ENCODE results near the gene TTC34.

The TTC34 gene

DNA sequence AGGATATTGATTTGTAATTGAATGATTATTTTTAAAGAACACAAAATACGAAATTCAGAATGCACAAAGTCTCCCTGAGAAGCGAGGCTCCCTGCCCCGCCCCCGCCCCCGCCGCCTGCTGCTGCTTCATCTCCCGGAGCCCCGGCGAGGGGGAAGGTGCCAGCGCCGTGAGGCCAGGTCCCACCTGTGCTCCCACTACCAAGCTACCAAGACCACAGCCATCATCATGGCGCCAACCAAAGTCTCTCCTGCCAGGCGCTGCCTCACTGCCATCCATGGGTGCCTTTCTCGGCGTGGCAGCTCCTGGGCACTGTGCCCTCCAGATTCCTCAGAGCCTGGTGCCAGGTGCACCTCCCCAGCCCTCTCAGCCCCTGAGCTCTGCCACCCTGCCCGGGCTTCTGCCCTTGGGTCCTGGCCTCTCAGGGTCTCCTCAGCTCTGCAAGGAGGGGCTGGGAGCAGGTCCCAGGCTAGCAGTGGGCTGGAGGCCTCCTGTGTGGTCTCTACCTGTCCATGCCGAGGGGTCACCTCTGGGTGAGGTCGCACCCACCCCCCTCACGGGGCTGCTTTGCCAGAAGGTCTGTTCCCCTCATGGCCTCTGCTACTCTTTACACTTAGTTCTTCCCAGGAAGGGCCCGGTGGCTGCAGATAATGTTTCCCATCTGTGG lies 29.4 kb upstream of the TTC34 start:
- in situ Hi-C loops (cut with MboI; ENCODE audit: low sequenced_read_pairs): no loop called here

DNA sequence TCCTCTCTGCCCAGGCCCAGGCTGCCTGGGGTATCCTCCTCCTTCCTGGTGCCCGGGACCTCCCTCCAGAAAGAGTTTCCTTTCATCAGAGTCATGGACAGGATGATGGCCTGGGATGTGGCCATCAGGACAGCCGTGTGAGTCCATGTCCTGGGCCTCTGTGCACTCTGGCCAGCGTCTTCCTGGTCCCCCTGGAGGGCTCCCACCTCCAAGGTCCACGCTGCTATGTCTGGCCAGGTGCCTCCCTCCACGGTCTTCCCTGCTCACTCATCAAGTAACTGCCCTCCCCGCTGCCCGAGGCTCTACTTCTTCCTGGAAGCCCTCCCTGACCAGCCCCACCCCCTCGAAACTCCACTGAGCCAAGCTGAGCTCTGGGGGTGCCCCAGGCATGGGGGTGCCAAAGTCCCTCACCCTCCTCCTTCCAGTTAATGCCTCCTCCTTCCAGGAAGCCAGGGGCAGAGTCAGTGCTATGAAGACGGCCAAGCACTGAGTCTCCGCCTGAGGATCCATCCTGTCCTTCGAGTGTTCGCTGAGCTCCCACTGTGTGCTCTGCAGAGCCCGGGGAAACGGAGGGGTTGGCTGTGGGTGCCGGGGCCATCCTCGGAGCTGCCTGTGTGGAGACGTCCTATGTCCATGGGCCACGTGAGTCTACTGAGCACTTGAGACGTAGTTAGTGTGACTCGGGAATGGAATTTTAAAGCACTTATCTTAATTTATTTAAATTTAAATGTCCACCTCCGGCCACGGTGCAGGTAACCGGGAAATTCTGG lies 28.5 kb upstream of the TTC34 start:
- in situ Hi-C loops (cut with MboI; ENCODE audit: low sequenced_read_pairs): no loop called here

DNA sequence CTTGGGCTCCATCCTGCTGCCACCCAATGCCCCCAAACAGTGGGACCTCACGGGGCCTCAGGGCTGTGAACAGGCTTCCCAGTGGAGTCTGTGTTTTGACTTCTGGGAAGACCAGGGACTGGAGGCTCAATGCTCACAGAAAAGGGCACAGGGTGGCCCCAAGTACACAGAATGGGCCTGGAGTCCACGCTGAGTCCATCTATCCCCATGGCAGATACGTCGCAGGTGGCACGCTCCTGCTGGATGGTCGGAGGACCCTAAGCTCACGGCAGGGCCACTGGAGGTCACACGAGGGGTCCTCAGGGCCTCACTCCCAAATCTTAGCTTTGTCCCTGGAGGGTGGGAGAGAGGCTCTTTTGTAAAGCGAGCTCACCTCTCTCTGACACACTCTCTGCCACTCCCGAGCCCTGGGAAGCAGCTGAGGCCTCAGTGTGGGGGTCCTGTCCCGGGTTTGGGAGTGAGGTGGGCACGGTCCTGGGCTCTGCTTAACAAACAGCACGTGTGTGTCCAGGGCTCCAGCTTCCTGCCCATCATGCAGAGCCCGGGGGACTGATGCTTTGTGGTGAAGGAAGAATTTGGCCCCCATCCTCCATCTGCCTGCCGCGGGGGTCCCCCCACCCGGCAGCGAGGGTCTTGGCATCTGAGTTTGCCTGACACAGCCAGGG lies 27.2 kb upstream of the TTC34 start:
- in situ Hi-C loops (cut with MboI; ENCODE audit: low sequenced_read_pairs): no loop called here

DNA sequence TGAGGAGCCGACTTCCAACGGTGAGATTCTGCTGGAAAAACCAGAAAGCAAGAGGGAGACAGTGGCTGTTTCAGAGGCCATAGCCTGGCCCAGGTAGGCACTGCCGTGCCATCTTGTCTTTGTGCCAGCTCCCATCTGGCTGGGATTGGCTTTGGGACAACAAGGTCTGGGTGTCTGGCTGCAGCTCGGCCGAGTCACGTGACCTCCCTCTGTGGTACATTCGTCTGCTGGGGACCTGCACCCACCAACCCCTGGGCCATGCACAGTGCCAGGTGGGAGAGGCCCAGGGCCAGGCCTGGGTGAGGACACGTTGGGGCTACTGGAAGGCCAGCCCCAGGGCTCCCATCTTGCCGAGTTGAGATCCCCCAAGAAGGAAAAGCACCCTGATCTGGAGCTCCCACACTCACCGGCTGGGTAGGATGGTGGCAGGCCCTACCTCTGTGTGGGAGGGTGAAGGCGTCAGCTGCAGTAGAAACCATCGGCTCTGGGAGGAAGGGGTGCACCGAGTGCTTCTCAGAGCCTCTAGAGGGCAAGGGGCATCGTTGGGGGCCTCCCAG lies 25.3 kb upstream of the TTC34 start:
- in situ Hi-C loops (cut with MboI; ENCODE audit: low sequenced_read_pairs): no loop called here

DNA sequence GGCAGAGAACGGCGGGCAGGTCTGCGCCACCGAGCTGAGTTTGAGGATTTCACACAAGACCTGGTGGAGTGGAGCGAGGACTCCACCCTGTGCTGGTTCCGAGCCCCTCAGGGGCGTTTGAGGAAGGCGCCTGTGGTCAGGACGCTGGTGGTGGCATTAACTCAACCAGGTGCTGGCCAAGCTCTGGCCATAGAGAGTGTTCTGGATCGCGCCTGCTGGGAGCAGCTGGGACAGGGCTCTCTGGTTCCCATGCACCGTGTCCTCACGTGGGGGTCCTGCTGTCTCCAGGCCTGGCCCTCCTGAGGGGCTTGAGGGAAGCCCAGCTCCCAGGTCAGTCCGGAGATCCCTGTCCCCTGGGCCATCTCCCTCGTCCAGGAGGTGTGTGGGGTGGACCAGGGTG lies 24.8 kb upstream of the TTC34 start:
- in situ Hi-C loops (cut with MboI; ENCODE audit: low sequenced_read_pairs): no loop called here

DNA sequence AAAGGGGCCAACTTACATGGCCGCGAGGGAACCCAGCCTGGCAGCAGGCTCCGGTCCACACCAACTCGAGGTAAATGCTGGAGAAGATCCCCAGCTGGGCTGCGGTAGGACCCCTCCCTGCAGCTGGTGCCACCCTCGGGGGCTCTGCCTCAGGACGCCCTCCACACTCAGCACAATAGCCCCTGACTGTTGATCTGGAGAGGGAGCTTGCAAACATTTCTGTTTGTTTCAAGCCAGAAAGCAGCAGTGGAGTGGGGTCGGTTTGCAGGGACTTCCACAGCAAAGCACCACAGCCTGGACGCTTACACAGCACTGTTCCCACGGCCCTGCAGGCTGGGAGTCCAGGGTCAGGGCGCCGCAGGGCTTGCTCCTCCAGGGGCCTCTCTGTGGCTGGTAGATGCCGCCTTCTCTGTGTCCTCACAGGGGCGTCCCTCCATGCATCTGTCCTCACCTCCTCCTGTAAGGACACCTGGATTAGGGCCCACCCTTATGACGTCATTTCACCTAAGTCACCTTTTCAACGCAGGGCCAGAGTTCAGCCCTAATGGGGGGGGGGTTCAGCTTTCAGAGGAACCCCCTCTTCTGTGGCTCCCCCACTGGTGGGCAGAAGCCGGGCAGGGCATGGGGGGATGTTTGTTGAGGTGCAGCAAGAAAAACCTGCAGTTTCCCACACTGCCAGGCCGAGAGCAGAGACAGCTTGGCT lies 24.1 kb upstream of the TTC34 start:
- in situ Hi-C loops (cut with MboI; ENCODE audit: low sequenced_read_pairs): no loop called here

DNA sequence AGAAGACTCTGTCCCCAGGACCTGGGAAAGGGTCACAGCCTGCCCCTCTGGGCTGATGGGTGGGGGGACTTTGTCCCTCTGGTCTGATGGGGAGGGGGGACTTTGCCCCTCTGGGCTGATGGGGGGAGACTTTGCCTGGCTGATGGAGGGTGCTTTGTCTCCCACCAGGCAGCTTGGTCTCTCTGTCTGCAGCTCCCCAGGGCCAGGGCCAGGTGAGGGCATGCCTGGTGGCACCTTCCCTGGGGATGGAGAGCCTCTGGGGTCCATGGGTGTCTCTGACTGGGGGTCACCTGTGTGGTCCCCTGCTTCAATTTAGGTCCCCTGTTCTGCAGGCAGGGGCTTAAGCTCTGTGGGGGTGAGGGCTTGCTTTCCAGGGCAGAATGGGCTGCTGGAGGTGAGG lies 23.5 kb upstream of the TTC34 start:
- in situ Hi-C loops (cut with MboI; ENCODE audit: low sequenced_read_pairs): no loop called here

DNA sequence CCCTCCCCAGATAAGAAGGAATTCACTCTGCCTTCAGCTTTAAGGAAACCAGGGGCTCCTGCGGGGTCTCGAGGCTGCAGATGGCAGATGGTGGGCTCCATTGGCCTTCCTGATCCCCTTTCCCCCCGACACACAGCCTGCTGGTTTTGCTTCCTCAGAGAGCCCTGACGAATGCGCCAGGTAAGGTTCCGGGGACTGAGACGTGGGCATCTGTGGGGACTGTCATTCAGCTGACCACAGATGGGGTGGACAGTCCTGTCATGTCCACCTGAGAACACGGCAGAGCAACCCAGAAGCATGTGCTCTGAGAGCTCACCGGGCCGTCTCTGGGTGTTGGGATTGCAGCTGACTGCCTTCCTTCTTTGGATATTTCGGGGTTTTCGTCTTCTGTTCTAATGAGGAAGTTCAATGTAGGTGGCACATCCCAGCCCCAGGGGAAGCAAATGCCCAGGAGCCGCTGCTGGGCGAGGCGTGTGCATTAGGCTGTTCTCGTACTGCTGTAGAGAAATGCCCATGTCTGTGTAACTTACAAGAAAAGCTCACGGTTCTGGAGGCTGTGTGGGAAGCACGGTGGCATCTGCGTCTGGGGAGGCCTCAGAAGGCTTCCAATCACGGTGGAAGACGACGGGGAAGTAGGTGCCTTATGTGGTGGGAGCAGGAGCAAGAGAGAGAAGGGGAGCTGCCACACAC lies 22.6 kb upstream of the TTC34 start:
- in situ Hi-C loops (cut with MboI; ENCODE audit: low sequenced_read_pairs): no loop called here

DNA sequence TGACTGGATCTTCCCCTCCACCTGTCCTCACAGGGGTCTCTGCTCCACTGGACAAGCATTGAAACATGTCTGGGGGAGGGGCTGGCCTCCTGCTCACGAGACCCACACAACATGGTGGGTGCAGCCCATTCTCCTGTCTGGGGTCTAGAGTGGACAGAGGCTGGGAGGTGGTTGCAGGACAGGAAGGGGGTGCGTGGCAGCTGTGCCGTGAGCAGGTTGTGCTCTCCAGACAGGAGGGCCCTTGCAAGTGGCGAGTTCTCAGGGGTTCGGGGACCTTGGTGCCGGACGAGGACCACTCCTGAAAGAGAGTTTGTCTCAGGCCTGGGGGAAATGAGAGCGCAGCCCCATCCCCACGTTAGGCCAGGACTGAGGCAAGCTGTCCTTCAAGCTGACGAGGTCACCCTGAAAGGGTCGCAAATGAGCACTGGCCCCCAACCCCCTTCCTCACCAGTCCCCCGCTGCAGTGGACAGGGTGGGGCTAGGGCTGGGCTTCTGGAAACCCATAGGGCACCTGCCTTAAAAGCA lies 21.2 kb upstream of the TTC34 start:
- in situ Hi-C loops (cut with MboI; ENCODE audit: low sequenced_read_pairs): no loop called here

DNA sequence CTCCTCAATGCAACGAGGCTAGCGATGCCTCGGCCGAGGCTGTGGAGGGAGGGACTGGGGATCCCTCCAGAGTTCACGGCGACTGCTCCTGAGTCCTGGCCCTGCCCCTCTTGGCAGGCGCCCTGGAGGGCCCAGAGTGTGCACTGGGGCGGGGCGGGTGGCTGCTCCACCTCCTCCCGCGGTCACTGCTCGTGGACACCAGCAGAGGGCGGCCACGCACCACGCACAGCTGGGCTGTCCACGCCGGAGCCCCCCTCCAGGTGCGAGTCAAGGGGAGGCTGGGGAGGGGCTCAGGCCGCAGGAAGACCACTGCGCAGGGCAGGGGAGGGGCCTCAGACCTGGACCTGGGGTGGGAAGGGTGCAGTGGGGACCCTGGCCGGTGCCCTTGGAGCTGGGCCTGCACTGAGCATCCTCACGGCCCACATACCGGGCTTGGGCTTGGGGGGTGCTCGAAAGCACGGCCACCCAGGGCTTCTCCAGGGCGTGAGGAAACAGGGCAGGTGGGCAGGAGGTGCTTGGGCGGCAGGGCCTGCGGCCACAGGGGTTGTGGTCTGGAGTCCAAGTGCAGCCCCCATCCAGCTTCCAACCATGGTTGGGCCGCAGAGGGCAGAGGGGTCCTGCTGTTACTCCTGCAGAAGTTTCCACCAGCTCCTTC lies 20.6 kb upstream of the TTC34 start:
- in situ Hi-C loops (cut with MboI; ENCODE audit: low sequenced_read_pairs): no loop called here

DNA sequence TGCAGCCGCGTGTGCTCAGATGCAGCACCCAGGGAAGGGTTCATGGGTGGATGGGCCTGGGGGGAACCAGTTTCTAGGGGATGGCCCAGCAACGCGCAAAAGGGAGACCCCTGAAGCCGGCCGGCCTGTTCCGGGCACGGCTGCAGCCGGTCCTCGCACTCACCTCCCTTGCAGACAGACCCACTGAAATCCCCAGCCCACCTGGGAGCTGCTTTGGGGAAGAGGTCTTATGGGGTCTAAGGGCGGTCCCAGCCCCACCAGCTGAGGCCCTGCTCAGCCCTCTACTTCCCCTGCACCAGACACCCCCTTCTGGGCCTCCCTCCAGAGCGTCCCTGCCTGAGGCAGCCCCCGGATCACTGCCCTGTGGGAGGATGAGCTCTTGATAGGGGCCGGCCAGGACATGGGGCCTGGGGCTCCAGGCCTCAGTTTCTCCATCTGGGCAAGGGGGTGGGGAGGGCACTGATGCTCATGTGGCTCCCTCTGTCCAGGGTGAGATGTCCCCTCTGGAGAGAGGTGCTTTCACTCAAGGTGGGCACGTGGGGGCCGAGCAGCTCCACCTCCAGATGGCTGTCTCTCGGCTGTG lies 20.0 kb upstream of the TTC34 start:
- in situ Hi-C loops (cut with MboI; ENCODE audit: low sequenced_read_pairs): no loop called here

DNA sequence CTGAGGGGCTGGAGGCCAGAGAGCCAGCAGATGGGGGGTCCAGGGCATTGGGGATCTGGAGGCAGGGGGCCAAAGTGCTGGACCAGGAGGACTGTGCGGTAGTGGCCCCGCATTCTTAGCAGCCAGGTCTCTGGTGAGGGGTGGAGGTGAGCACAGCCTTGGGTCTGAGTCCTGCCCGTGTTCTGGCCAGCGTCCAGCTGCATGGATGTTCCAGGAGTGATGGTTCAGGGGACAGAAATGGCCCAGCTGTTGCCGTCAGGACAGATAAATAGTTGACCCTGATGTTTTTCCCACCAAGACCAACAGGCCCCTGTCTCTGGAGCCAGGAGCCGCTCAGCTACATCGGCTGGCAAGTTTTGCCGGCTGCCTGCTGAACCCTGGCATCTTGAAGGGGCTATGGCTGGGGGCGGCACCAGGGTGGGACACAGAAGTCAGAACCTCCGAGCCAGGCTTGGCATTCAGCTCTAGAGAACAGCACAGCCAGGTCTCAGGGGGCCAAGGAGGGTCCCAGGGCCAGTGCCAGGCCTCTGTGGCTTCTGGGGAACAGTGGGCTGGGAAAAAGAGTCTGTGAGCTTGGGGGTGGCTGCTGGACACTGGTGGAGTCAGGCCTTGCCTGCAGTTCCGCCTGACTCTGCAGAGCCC lies 19.4 kb upstream of the TTC34 start:
- in situ Hi-C loops (cut with MboI; ENCODE audit: low sequenced_read_pairs): no loop called here

DNA sequence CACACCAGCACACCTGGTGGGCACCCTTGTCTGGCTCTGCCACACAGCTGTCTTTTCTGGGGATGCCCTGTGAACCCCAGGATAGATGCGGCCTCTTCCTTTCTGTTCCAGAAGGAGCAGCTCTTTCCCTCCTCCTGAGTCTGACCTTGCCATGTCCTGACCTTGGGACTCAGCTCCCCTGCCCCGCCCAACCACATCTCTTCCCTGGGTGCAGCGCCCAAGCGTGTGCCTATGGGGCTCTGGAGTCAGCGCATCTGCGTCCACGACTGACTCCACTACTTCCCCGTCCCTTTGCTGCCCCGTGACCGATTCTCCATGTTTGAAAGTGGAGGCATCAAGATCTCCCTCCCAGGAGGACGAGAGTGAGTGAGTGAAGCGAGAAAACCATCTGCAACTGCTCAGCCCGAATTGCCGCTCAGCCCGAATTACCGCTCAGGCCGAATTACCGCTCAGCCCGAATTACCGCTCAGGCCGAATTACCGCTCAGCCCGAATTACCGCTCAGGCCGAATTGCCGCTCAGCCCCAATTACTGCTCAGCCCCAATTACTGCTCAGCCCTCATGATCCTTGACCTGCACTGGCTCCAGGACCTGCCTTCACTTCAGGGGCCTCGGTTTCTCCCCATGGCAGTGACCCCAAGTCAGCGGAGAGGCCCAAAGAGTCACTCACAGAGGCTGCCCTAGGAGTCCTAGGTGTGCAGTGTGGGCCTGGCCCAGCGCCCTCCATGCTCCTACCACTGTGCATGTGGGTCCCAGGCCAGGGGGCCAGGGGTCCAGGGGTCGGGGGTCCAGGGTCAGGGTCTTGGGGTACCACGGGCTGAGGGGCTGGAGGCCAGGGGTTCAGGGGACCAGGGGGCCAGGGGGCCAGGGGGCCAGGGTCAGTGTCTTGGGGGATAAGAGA lies 18.6 kb upstream of the TTC34 start:
- in situ Hi-C loops (cut with MboI; ENCODE audit: low sequenced_read_pairs): no loop called here

DNA sequence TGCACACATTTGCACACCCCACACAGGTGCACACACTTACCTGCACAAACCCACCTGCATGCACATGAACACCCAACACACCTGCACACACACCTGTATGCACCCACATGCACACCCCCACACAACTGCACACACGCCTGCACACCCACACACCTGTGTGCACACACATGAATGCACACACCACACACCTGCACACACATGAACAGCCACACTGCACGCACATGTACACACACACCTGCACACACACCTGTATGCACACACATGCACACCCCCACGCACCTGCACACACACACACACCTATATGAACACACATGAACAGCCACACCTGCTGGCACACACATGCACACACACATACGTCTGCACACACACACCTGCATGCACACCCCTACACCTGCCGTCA lies 17.9 kb upstream of the TTC34 start:
- in situ Hi-C loops (cut with MboI; ENCODE audit: low sequenced_read_pairs): no loop called here

DNA sequence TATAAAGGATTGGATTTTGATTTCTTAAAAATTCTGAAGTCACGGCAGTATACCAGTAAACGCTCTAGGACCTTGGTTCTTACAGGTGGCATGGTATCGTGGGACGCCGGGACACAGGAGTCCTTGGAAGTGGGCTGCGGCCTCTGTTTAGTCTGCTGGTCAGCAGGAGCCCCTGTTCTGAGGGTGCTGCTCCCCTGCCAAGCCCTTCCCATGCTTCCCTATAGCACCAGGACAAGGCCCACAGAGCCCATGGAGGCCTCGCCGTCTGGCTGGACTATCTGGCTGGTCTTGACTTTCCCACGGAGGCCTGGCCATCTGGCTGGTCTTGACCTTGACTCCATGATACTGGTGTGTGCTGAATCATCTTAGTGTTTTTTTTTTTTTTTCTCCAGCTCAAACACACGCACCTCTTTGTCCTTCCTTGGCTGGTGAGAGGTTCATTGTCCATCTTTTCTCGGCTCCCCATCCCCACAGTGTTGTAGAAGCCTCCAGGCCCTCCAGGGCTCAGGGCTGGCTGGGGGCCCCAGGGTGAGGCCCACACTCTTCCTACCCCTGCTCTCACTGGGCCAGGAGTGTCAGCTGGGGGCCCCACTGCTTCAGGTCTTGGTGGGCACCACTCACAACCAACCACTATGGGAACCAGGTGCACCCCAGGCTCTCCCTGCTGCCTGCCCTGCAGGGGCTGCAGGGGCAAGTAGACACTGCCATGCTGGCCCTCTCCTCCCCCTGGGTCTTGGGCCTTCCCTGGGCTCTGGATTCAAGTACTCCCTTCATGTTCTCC lies 16.5 kb upstream of the TTC34 start:
- in situ Hi-C loops (cut with MboI; ENCODE audit: low sequenced_read_pairs): no loop called here

DNA sequence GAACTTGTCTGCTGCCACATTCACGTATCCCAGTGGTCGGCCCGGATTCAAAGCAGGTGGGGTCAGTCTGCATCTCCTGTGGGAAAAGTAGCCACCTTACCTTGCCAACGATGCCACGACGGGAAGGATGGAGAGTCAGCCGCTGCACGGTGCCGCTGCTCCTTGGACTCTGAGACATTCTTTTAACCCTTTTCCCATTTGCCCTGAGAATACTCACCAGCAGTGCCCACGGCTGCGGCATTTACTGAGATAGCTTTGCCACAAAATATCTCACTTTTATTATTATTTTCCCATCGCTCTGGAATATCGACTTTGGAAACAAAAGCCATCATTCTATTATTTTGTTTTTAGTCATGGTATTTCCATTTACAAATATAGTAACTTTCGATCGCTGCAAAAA lies 15.3 kb upstream of the TTC34 start:
- in situ Hi-C loops (cut with MboI; ENCODE audit: low sequenced_read_pairs): no loop called here

DNA sequence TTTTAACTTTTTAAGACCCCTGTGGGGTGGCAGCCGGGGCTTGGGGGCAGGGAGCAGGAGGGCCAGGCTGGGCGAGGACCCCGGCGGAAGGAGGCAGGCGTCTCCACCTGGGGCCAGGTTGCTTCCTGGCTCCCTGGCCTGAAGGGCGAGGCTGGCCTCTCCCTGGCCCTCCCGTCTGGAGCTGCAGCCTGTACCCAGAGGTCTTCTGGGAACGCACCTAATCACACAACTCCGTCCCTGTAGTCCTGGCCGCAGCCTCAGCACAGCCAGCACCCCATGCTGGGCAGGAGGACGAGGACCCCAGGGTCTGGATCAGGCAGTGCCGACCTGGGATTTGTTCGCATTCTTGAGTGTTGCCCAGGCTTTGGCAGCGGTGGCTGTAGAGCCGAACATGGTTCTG lies 14.1 kb upstream of the TTC34 start:
- in situ Hi-C loops (cut with MboI; ENCODE audit: low sequenced_read_pairs): no loop called here

Measured in HL-60/S4 treated with retinoic acid at 250 ng/mL for 4 days and 3 days (cell line).